Heart right ventricle (tissue), 16 donors: Measurements from ENCODE around the gene MIER2. TPM values are rescaled to one million over a fixed set of nuclear protein-coding genes. Genes with fewer than 3 reads are reported as not detected.

Experiments
- ATAC-seq, 8 donors: fragments of 200-7000 bp; cut with Tn5 transposase; one replicate each; pipeline ENCODE4 v1.9.1; 2020; ENCODE audit warnings: mild to moderate bottlenecking in 8 of 8, moderate library complexity in 8 of 8, moderate number of reproducible peaks in 1 of 8
- DNase-seq, 2 donors: peaks; one replicate each; pipeline ENCODE4 v3.0.0-alpha.2; 2020
- H3K27ac ChIP-seq, 10 donors: fragments of 200-600 bp; sonication (generic) in 2 of 10; one replicate each; pipeline versions ENCODE4 v1.5.0 to v1.8.0; 2020 to 2022; ENCODE audit warnings: mild to moderate bottlenecking in 3 of 10
- H3K27me3 ChIP-seq, 7 donors: fragments of 200-600 bp; one replicate each; pipeline ENCODE4 v1.8.0; 2021 to 2022; ENCODE audit warnings: mild to moderate bottlenecking in 2 of 7
- H3K36me3 ChIP-seq, 9 donors: fragments of 200-600 bp; sonication (generic) in 1 of 9; one replicate each; pipeline versions ENCODE4 v1.5.0 to v1.8.0; 2020 to 2022; ENCODE audit warnings: mild to moderate bottlenecking in 2 of 9
- H3K4me1 ChIP-seq, 9 donors: fragments of 200-600 bp; sonication (generic) in 1 of 9; one replicate each; pipeline versions ENCODE4 v1.5.0 to v1.8.0; 2020 to 2022; ENCODE audit warnings: mild to moderate bottlenecking in 4 of 9
- H3K4me3 ChIP-seq, 10 donors: fragments of 200-600 bp; sonication (generic) in 2 of 10; one replicate each; pipeline versions ENCODE4 v1.5.0 to v1.8.0; 2020 to 2022; ENCODE audit warnings: mild to moderate bottlenecking in 7 of 10, moderate library complexity in 2 of 10
- H3K9me3 ChIP-seq, 11 donors: fragments of 200-600 bp in 10 of 11; sonication (generic) in 2 of 11; one replicate each; pipeline versions ENCODE4 v1.5.0 to v1.8.0; 2013 to 2022; ENCODE audit warnings: mild to moderate bottlenecking in 2 of 11, control low read depth in 1 of 11, moderate library complexity in 1 of 11
- WGBS, 2 donors: extraction: QIAGEN DNeasy Blood & Tissue Kit; methylation state at CpG; one replicate each; pipeline ENCODE4 v1.1.7; 2013; ENCODE audit warnings: inconsistent platforms in 1 of 2; 5-methylcytosine and 5-hydroxymethylcytosine counted together
- intact Hi-C, 10 donors: fragments of 100-400 bp; cut with DNase I; formaldehyde crosslinking; loops; one replicate each; pipeline versions ENCODE4 v1.11.1 to v1.14.2; 2022
- polyA plus RNA-seq, 2 donors: library from polyadenylated mRNA; stranded (reverse); fragments of 200-250 nt; gene quantifications; one replicate each; pipeline ENCODE4 v1.2.3, GENCODE V29; 2013
- total RNA-seq, 10 donors: library from RNA; stranded (reverse); fragmentation: NEBNext Ultra II Directional in 3 of 10; extraction: Animal tissue kit (Norgen Biotek cat#: 25700) in 3 of 10; gene quantifications; one replicate each; pipeline versions ENCODE4 v1.2.1 to v1.2.4, GENCODE V29; 2021 to 2023
- TF ChIP-seq, protein P1 (sequence below), 9 donors: fragments of 200-600 bp; sonication (generic) in 2 of 9; IDR thresholded peaks; one replicate each; pipeline versions ENCODE4 v1.5.0 to v1.8.0; 2021 to 2022; ENCODE audit warnings: antibody characterized with exemption in 9 of 9, mild to moderate bottlenecking in 5 of 9, moderate library complexity in 1 of 9
- donor health status: Arrhythmogenic right ventricular cardiomyopathy.
- donor health status: ischemic (EF 13 %, LVEDD 7.1; RV severe dilation, severe dysfunction).
- donor health status: healthy with polysubstance abuse.
- donor health status: DM: no; HTN: yes; CAD: no.
- donor health status: DM: no; HTN: no; CAD: no.
- donor health status: ischemic (EF 25% LVEDD 6.9; RV normal size, moderate dysfunction).
- donor health status: ischemic (EF 25% LVEDD 5.7; RV mildly dilated, moderate dysfunction).
- donor health status: healthy.
- donor health status: DM: yes; HTN: yes; CAD: no.
- donor health status: Ischemic cardiomyopathy.
- donor health status: ischemic (EF 35%, LVEDD 5.7; RV mildly dilated, moderate dysfunction).
- donor health status: nonischemic (EF 11% LVEDD 7.7; RV severe dilation, severe dysfunction).
- donor health status: DM: yes; HTN: yes; CAD: no.
- donor health status: PGD.
- donor health status: ischemic (EF 29% LVEDD 5.4; RV normal size, mild dysfunction).
- donor health status: nonischemic (EF 23%, LVEDD 6.1; RV moderate dilation, normal function).

MIER2 gene
- total and polyA plus RNA-seq, 12 donors = 11.1 to 34.6 (median 17.6) TPM

DNA sequence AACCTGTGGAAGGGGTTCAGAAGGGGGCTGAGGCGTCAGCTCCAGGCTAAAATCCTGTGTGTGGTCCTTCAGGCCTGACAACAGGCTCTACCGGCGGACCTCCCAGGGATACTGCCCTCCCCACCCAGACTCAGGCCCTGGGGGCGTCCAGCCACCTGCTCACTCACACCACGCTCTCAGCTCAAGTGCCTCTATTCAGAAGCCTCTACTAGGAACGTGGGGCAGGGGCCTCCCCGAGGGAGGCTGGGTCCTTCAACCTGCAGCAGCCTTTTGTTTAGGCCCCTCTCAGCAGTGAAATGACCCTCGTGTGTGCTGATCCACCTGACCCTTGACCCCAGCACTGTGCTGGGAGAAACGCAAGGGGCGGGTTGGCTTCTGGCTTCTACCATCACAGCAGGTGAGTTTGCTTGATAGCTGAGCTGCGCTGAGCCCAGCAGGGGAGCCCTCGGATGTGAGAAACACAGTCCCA is 64.0 kb downstream of the MIER2 start:
- Histone ChIP-seq H3K9me3 (no peaks in the 10 kb centered on the region), H3K4me1 (no peaks in the 10 kb centered on the region), H3K4me3 (no peak overlapping the region), H3K36me3 (no peaks in the 10 kb centered on the region), H3K27me3 (peaks cover 8 to 59% (median 40%) of the 10 kb centered on the region in 7 donors), H3K27ac (no peak overlapping the region)
- WGBS, 2 donors = 56 to 58% methylated on average over 12 of the region's 12 CpGs
- intact Hi-C loops = no loop called here
- TF ChIP-seq, protein P1, sequence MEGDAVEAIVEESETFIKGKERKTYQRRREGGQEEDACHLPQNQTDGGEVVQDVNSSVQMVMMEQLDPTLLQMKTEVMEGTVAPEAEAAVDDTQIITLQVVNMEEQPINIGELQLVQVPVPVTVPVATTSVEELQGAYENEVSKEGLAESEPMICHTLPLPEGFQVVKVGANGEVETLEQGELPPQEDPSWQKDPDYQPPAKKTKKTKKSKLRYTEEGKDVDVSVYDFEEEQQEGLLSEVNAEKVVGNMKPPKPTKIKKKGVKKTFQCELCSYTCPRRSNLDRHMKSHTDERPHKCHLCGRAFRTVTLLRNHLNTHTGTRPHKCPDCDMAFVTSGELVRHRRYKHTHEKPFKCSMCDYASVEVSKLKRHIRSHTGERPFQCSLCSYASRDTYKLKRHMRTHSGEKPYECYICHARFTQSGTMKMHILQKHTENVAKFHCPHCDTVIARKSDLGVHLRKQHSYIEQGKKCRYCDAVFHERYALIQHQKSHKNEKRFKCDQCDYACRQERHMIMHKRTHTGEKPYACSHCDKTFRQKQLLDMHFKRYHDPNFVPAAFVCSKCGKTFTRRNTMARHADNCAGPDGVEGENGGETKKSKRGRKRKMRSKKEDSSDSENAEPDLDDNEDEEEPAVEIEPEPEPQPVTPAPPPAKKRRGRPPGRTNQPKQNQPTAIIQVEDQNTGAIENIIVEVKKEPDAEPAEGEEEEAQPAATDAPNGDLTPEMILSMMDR (IDR thresholded peaks at IDR 0.05) = no peak
- DNase-seq (no peak), ATAC-seq (no peak)

DNA sequence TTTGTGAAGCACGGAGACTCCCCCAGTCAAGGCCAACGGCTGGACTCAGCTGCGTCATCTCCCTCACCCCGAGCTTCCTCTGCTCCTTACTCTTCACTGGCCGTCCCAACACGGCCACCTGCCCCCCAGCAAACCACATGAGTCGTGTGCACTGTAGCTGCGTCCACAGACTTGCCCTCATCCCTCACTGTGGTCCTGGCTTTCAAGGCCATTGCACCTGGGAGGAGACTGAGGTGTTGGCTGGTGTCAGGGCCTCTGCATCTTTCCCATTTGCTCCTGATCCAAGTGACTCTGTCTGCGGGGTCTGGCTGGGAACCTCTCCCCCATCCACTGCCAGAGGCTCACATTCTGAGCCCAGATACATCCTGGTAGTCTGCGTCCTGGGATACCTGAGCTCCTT is 64.9 kb downstream of the MIER2 start:
- H3K27ac ChIP-seq = no peak overlapping the region
- DNase-seq = no peak
- no peaks in the 10 kb centered on the region for H3K36me3 ChIP-seq
- no peaks in the 10 kb centered on the region for H3K4me1 ChIP-seq
- peaks cover 8 to 65% (median 40%) of the 10 kb centered on the region in 7 donors for H3K27me3 ChIP-seq
- TF ChIP-seq, protein P1 (IDR thresholded peaks at IDR 0.05) = no peak
- H3K9me3 ChIP-seq = no peaks in the 10 kb centered on the region
- 80 to 84% methylated on average over 10 of the region's 10 CpGs for WGBS, 2 donors
- no peak for ATAC-seq
- intact Hi-C loops = no loop called here
- no peak overlapping the region for H3K4me3 ChIP-seq

GRCh38 chr19:279231-279630 is 65.4 kb downstream of the MIER2 start:
- H3K4me1 ChIP-seq = no peaks in the 10 kb centered on the region
- no peak overlapping the region for H3K4me3 ChIP-seq
- no peak overlapping the region for H3K27ac ChIP-seq
- H3K36me3 ChIP-seq = no peaks in the 10 kb centered on the region
- H3K27me3 ChIP-seq = peaks cover 8 to 65% (median 40%) of the 10 kb centered on the region in 7 donors
- 81 to 83% methylated on average over 8 of the region's 8 CpGs for WGBS, 2 donors
- DNase-seq (no peak), ATAC-seq (no peak)
- TF ChIP-seq, protein P1 (IDR thresholded peaks at IDR 0.05) = no peak
- H3K9me3 ChIP-seq = no peaks in the 10 kb centered on the region
- intact Hi-C loops = no loop called here

DNA sequence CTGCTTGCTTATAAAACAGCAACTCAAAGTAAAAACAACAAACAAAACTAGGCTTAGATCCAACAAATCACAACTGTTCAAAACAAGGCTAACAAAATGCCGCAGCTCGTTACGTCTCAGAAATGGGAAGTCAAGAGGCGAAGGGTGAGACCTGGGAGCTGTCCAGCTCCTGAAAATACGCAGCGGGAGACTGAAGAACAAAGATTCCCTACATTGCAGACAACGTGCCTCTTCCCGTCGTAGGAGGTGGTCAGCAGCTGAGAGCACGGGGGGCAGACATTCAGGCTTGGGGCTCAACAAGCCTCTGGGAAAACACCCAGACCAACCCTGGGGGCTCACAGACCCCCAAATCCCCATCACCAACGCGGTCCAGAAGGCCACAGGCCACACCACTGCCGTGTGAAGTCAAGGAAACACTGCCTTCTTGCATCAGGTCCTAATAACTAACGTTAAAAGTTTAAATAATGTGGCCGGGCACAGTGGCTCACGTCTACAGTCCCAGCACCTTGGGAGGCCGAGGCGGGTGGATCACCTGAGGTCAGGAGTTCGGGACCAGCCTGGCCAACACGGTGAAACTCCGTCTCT is 66.9 kb downstream of the MIER2 start:
- H3K36me3 ChIP-seq = no peaks in the 10 kb centered on the region
- TF ChIP-seq, protein P1 (IDR thresholded peaks at IDR 0.05) = no peak
- no peaks in the 10 kb centered on the region for H3K9me3 ChIP-seq
- no peak overlapping the region for H3K4me3 ChIP-seq
- intact Hi-C loops = no loop called here
- H3K27me3 ChIP-seq = peaks cover 8 to 65% (median 44%) of the 10 kb centered on the region in 7 donors
- WGBS, 2 donors = 30 to 34% methylated on average over 21 of the region's 21 CpGs
- no peak overlapping the region for H3K27ac ChIP-seq
- no peaks in the 10 kb centered on the region for H3K4me1 ChIP-seq
- ATAC-seq (no peak), DNase-seq (no peak)
